Bronchus fibroblast of lung (primary cell): ENCODE measurements around the gene PCDHB10. TPM values are rescaled to one million over a fixed set of nuclear protein-coding genes. Genes with fewer than 3 reads are reported as not detected.

ENCODE experiments used
- total RNA-seq: library from RNA; depleted of rRNA; stranded (reverse); fragments of >200 nt; gene quantifications from 2 replicates; pipeline ENCODE4 v1.2.3, GENCODE V29; 2015

PCDHB10 gene
- total RNA-seq, result under 0.01 and 0.15 TPM in 2 replicates

DNA sequence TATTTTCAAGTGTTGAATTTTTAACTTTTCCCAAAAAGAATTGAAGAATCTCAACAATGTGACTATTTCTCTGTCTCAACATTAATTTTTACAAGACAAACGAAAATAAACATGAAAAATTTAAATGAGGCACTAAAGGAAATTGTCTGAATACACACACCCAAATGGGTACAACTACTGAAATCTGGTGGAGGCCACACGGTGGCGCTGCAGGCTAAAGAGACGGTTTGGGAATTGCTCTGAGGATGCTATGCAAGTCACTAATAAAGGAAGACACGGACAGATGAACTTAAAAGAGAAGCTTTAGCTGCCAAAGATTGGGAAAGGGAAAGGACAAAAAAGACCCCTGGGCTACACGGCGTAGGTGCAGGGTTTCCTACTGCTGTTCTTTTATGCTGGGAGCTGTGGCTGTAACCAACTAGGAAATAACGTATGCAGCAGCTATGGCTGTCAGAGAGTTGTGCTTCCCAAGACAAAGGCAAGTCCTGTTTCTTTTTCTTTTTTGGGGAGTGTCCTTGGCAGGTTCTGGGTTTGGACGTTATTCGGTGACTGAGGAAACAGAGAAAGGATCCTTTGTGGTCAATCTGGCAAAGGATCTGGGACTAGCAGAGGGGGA lies at the start of gene PCDHB10:
PCDHB10 (plus strand) TSS at position 244 of the 616 bp plus-strand sequence; CDS start at position 444, 200 bp downstream.

DNA sequence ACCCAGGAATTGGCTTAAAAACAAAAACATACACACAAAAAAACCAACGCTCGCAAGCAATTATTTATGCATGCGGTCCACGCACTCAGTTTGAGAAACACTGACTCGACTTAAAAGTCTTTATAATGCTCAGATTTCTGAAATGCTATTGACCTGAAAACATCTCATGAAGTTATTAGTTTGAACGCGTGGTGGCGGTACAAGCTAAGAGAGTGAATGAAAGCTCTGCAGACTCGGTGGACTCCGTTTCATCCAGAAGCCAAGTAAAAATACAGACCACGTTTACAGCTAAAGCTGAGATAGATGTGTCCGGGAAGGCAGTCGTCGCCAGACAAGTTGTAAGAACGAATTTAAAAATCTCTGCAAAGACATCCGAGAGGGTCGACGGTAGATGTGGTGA lies 42.3 kb upstream of the PCDHB10 start, which contains the start of gene PCDHB6:
PCDHB6 (plus strand) TSS at position 246 of the 400 bp plus-strand sequence. CDS start 201 bp downstream, outside the sequence.

DNA sequence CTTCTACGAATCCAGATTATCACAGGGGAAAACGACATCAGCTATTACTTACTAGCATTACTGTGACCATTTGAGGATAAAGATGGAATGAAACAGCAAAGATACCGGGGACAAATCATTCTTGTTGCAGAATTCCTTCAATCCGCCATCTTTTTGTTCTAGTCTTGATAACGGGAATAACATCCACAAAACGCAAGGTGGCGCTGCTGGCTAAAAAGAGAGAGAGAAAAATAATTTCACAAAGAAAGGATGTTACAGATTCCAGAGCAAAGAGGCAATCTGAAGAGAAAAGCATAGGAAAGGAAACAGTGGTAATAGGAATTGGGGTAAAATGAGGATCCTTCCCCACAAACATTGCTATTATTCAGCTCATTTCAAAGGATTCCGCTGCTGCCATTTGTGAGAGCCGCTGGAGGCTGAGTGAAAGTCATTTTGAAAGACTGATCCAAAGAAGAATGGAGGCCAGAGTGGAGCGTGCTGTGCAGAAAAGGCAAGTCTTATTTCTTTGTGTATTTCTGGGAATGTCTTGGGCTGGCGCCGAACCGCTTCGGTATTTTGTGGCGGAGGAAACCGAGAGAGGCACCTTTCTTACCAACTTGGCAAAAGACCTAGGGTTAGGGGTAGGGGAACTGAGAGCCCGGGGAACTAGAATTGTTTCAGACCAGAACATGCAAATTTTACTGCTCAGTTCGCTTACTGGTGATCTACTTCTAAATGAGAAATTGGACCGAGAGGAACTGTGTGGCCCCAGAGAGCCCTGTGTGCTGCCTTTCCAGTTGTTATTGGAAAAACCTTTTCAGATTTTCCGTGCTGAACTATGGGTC lies 19.6 kb upstream of the PCDHB10 start, which contains the start of gene PCDHB7:
PCDHB7 (plus strand) TSS at position 264 of the 824 bp plus-strand sequence; CDS start at position 456, 192 bp downstream.

DNA sequence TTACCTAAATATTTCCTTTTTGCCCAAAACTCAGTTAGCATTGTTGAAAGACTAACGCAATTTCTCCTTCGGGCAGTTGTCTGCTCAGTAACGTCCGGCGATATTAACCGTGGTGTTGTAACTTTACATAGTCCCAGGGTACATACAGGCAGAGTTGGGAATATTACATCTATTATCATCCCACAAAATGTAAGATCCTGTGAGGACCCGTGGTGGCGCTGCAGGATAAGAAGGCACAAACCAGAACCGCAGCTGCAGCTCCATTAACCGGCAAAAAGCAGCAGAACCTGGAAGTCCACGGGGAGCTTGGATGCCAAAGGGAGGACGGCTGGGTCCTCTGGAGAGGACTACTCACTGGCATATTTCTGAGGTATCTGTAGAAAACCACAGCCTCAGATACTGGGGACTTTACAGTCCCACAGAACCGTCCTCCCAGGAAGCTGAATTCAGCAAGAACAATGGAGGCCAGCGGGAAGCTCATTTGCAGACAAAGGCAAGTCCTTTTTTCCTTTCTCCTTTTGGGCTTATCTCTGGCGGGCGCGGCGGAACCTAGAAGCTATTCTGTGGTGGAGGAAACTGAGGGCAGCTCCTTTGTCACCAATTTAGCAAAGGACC lies 14.5 kb upstream of the PCDHB10 start, which contains the start of gene PCDHB8:
PCDHB8 (plus strand) TSS at position 214 of the 615 bp plus-strand sequence; CDS start at position 459, 245 bp downstream.

DNA sequence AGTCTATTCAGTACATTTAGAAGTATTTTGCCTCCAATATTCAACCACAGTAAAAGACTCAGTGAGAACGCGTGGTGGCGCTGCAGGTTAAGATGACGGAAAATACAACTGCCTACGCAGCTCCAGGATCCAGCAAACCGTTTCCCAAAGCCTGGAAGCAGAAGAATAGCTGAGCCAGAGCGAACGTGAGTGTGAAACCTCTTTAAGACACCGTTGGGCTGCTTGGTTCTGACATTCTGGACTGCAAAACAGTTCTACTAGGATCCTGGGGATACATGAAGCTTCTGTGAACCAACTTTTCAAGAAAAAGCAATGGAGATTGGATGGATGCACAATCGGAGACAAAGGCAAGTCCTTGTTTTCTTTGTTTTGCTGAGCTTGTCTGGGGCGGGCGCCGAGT lies 9.9 kb upstream of the PCDHB10 start, which contains the start of gene PCDHB16:
PCDHB16 (plus strand) TSS at position 140 of the 400 bp plus-strand sequence; CDS start at position 313, 173 bp downstream.

DNA sequence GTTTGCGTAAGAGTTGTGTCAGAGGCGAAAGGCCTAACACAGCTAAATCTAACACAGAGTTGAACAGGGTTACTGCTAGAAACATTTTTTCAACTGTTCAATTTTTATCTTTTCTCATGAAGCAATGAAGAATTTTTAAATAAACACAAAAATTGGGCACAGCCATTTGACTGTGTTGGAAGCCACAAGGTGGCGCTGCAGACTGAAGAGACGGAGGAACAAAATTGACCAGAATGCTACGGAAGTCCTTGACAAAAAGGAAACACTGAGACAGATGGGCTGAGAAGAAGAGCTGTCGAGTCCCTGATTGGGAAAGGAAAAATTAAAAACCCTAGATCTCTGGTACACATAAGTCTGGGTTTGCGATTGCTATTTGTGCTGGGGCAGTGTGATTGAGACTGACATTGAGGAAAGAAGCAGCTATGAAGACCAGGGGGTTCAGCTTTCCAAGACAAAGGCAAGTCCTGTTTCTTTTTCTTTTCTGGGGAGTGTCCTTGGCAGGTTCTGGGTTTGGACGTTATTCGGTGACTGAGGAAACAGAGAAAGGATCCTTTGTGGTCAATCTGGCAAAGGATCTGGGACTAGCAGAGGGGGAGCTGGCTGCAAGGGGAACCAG lies 5.1 kb upstream of the PCDHB10 start, which contains the start of gene PCDHB9:
PCDHB9 (plus strand) TSS at position 265 of the 616 bp plus-strand sequence; CDS start at position 423, 158 bp downstream.

DNA sequence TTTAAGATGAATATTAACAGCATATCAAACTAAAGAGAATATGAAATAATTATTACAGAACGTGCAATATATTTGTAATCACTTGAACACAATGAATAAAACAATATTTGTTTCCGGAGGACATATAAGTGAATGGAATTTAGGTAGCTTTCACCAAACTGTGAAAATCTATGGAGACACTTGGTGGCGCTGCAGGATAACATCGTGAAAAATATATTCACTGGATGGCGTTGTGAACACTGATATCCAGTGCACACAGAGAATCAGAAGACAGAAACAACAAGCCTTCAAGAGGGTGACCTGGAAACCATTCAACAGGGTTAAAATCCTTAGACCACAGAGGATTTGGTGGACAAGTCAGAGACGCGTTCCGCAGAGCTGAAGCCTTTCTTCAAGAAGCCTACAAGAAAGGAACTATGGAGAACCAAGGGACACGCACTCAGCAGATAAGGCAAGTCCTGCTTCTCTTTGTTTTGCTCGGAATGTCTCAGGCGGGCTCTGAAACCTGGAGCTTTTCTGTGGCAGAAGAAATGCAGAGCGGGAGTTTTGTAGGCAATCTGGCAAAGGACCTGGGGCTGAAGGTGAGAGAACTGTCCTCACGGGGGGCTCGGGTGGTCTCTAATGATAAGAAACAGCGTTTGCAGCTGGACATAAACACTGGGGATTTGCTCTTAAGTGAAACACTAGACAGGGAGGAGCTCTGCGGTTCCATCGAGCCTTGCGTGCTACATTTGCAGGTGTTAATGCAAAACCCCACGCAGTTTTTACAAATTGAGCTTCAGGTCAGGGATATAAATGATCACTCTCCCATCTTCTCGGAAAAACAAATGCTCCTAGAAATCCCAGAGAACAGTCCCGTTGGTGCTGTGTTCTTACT lies 7.4 kb downstream of the PCDHB10 start, which contains the start of gene PCDHB11:
PCDHB11 (plus strand) TSS at position 269 of the 877 bp plus-strand sequence; CDS start at position 417, 148 bp downstream.

DNA sequence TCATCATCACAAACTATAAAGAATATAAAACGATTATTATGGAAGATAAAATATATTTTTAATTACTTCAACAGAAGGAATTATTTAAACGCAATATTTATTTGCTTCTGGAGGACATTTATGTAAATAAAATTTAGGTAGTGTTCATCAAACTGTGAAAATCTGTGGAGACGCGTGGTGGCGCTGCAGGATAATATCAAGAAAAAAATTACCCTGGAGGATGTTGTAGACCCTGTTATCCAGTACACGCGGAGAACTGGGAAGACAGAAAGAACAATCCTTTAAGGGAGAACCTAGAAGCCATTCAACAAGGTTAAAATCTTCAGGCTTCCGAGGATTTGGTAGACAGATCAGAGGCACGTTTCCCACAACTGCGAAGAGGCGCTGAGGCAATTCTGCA lies 16.3 kb downstream of the PCDHB10 start, which contains the start of gene PCDHB12:
PCDHB12 (plus strand) TSS at position 242 of the 400 bp plus-strand sequence. CDS start 189 bp downstream, outside the sequence.

DNA sequence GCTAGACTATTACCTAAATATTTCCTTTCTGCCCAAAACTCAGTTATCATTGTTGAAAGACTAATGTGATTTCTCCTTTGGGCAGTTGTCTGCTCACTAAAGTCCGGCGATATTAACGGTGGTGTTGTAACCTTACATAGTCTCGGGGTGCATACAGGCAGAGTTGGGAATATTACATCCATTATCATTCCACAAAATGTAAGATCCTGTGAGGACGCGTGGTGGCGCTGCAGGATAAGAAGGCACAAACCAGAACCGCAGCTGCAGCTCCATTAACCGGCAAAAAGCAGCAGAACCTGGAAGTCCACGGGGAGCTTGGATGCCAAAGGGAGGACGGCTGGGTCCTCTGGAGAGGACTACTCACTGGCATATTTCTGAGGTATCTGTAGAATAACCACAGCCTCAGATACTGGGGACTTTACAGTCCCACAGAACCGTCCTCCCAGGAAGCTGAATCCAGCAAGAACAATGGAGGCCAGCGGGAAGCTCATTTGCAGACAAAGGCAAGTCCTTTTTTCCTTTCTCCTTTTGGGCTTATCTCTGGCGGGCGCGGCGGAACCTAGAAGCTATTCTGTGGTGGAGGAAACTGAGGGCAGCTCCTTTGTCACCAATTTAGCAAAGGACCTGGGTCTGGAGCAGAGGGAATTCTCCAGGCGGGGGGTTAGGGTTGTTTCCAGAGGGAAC lies 21.6 kb downstream of the PCDHB10 start, which contains the start of gene PCDHB13:
PCDHB13 (plus strand) TSS at position 264 of the 684 bp plus-strand sequence; CDS start at position 469, 205 bp downstream.

DNA sequence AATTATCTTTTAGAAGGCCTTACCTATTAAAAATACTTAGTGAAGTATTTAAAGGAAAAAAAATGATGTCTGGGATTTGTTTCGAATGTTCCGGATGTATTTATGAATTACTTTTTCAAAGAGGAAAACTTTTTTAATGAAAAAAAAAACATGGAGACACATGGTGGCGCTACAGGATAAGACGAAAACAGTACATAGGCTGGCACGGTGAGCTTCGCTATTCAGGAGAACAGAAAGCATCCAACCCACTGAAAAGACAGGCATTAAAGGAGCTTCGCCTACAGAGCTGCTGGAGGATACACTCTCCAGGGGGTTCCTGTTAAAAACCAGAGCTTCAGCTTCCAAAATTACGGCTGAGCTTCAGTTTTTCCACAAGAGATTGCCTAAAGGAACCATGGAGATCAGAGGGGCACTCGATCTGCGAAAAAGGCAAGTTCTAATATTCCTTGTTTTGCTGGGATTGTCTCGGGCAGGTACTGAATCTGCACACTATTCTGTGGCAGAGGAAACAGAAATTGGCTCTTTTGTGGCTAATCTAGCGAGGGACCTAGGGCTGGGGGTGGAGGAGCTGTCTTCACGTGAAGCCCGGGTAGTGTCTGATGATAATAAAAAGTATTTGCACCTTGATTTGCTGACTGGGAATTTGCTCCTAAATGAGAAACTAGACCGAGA lies 31.1 kb downstream of the PCDHB10 start, which contains the start of gene PCDHB14:
PCDHB14 (plus strand) TSS at position 232 of the 672 bp plus-strand sequence; CDS start at position 395, 163 bp downstream.

Other genes with a start within 250 kb of the PCDHB10 start
- not detected in 2 replicates for gene PCDHAC2, start 225.9 kb upstream of the PCDHB10 start, total RNA-seq
- not detected in 2 replicates for gene PCDHB1, start 141.0 kb upstream of the PCDHB10 start, total RNA-seq
- gene PCDHB2, start 97.7 kb upstream of the PCDHB10 start, total RNA-seq, result 0.34 and 0.45 TPM in 2 replicates
- gene PCDHB3, start 91.9 kb upstream of the PCDHB10 start, total RNA-seq, result 0.15 and 0.17 TPM in 2 replicates
- gene PCDHB4, start 70.5 kb upstream of the PCDHB10 start, total RNA-seq, result not detected in 2 replicates
- gene PCDHB5, start 57.1 kb upstream of the PCDHB10 start, total RNA-seq, result 0.84 and 0.89 TPM in 2 replicates
- not detected in 2 replicates for gene PCDHB6, start 42.3 kb upstream of the PCDHB10 start, total RNA-seq
- gene PCDHB7, start 19.7 kb upstream of the PCDHB10 start, total RNA-seq, result 0.15 and 0.17 TPM in 2 replicates
- gene PCDHB8, start 14.6 kb upstream of the PCDHB10 start, total RNA-seq, result not detected in 2 replicates
- gene PCDHB16, start 10.0 kb upstream of the PCDHB10 start, total RNA-seq, result under 0.01 TPM in 1 of 2 replicates, not detected in the other
- not detected in 2 replicates for gene PCDHB9, start 5.2 kb upstream of the PCDHB10 start, total RNA-seq
- gene PCDHB11, start 7.3 kb downstream of the PCDHB10 start, total RNA-seq, result under 0.01 TPM in 2 replicates
- not detected in 2 replicates for gene PCDHB12, start 16.4 kb downstream of the PCDHB10 start, total RNA-seq
- under 0.01 TPM in 2 replicates for gene PCDHB13, start 21.6 kb downstream of the PCDHB10 start, total RNA-seq
- under 0.01 TPM in 1 of 2 replicates, not detected in the other for gene PCDHB14, start 31.0 kb downstream of the PCDHB10 start, total RNA-seq
- gene PCDHB15, start 53.0 kb downstream of the PCDHB10 start, total RNA-seq, result 0.15 and 0.17 TPM in 2 replicates
- not detected in 2 replicates for gene SLC25A2, start 111.7 kb downstream of the PCDHB10 start, total RNA-seq
- gene TAF7, start 128.4 kb downstream of the PCDHB10 start, total RNA-seq, result 31.8 and 38.5 TPM in 2 replicates
- under 0.01 and 0.15 TPM in 2 replicates for gene PCDHGA1, start 138.2 kb downstream of the PCDHB10 start, total RNA-seq
- gene PCDHGA2, start 146.4 kb downstream of the PCDHB10 start, total RNA-seq, result 0.50 and 0.59 TPM in 2 replicates
- 0.15 and 0.34 TPM in 2 replicates for gene PCDHGA3, start 151.5 kb downstream of the PCDHB10 start, total RNA-seq
- gene PCDHGB1, start 157.7 kb downstream of the PCDHB10 start, total RNA-seq, result 0.30 and 0.34 TPM in 2 replicates
- 1.0 and 1.3 TPM in 2 replicates for gene PCDHGA4, start 162.7 kb downstream of the PCDHB10 start, total RNA-seq
- 0.50 and 0.59 TPM in 2 replicates for gene PCDHGB2, start 167.6 kb downstream of the PCDHB10 start, total RNA-seq
- 0.15 and 0.34 TPM in 2 replicates for gene PCDHGA5, start 171.8 kb downstream of the PCDHB10 start, total RNA-seq
- 0.45 and 0.50 TPM in 2 replicates for gene PCDHGB3, start 177.9 kb downstream of the PCDHB10 start, total RNA-seq
- 0.67 and 1.0 TPM in 2 replicates for gene PCDHGA6, start 181.5 kb downstream of the PCDHB10 start, total RNA-seq
- 0.50 and 0.89 TPM in 2 replicates for gene PCDHGA7, start 190.4 kb downstream of the PCDHB10 start, total RNA-seq
- 4.0 and 4.4 TPM in 2 replicates for gene PCDHGB4, start 195.3 kb downstream of the PCDHB10 start, total RNA-seq
- gene PCDHGA8, start 200.3 kb downstream of the PCDHB10 start, total RNA-seq, result 0.15 and 0.67 TPM in 2 replicates
- gene PCDHGB5, start 205.6 kb downstream of the PCDHB10 start, total RNA-seq, result 10.6 and 13.8 TPM in 2 replicates
- gene PCDHGA9, start 210.4 kb downstream of the PCDHB10 start, total RNA-seq, result 1.7 and 1.9 TPM in 2 replicates
- gene PCDHGB6, start 215.7 kb downstream of the PCDHB10 start, total RNA-seq, result 1.3 and 2.1 TPM in 2 replicates
- gene PCDHGA10, start 220.6 kb downstream of the PCDHB10 start, total RNA-seq, result 4.9 and 5.2 TPM in 2 replicates
- 6.1 and 7.2 TPM in 2 replicates for gene PCDHGB7, start 225.3 kb downstream of the PCDHB10 start, total RNA-seq
- gene PCDHGA11, start 228.7 kb downstream of the PCDHB10 start, total RNA-seq, result 10.9 and 11.6 TPM in 2 replicates
- 7.7 and 8.4 TPM in 2 replicates for gene PCDHGA12, start 238.2 kb downstream of the PCDHB10 start, total RNA-seq